Measurements from ENCODE around the gene COL17A1. TPM values are rescaled to one million over a fixed set of nuclear protein-coding genes. Genes with fewer than 3 reads are reported as not detected.

COL17A1 gene
- total and polyA plus RNA-seq, 2 of the 13 experiments (the other 11 are each of a cell fraction or from before 2014, with no cell fraction given) = 0.03 TPM; not detected in 1

- no peak overlapping the region for H3K4me3 ChIP-seq (replicated peaks in 1 of 3; ENCODE audit: insufficient read depth in 1 of 3, low read depth in 2 of 3, low read length in 3 of 3)
- ChIA-PET POLR2A (no interaction called here), CTCF (ENCODE audit: low intra/inter-chr PET ratio, low total read pairs) (no interaction called here)
- peaks cover 14% of the 10 kb centered on the region for H3K4me1 ChIP-seq (ENCODE audit: insufficient read depth, low read length)
- H3K27ac ChIP-seq (ENCODE audit: extremely low read length, insufficient read depth, low read length) = no peak overlapping the region
- no peak overlapping the region for H3K9ac ChIP-seq (ENCODE audit: insufficient read depth, low read depth, low read length)
- H3K27me3 ChIP-seq (ENCODE audit: control insufficient read depth in 1 of 2, insufficient read depth in 2 of 2, low read length in 2 of 2) = 0 out of 5 replicates have a peak, but pooled peaks cover 0 to 13% of the 10 kb centered on the region in 2 experiments
- no TSS peak for BruUV-seq (replicated peaks)
- no peaks in the 10 kb centered on the region for H3K79me2 ChIP-seq (ENCODE audit: insufficient read depth, low read length)
- H3K9me3 ChIP-seq (ENCODE audit: low read length) = no peaks in the 10 kb centered on the region
- no peak for TF ChIP-seq ZNF788 (CRISPR knock-in tag; IDR thresholded peaks at IDR 0.05; ENCODE audit: borderline replicate concordance)
- peak; percentile 89 for TF ChIP-seq ZNF629 (CRISPR knock-in tag; conservative IDR thresholded peaks at IDR 0.05)
- no peak for TF ChIP-seq TAF1 (CRISPR knock-in tag; IDR thresholded peaks at IDR 0.05)
- in situ Hi-C loops (cut with HindIII; ENCODE audit: extremely low pct_ligation_motif_present, low pct_unique_long_range_greater_than_20kb) = no loop called here
- ATAC-seq (no peak), DNase-seq (ENCODE audit: low spot score) (no peak), FAIRE-seq (no peak)
- H3K4me2 ChIP-seq (ENCODE audit: low read depth, low read length) = no peak overlapping the region
- H2AFZ ChIP-seq (ENCODE audit: low read length) = no peak overlapping the region
- WGBS (ENCODE audit: low lambda C conversion rate) = 42% methylated on average over 11 of the region's 14 CpGs
- intact Hi-C loops (cut with micrococcal nuclease; ENCODE audit: unreplicated experiment) = no loop called here
- H4K20me1 ChIP-seq (ENCODE audit: insufficient read depth, low read length) = no peaks in the 10 kb centered on the region
- H3K36me3 ChIP-seq (replicated peaks in 1 of 2; ENCODE audit: control insufficient read depth in 1 of 2, insufficient read depth in 2 of 2, low read length in 2 of 2) = no peaks in the 10 kb centered on the region
Measured at GRCh38 chr10:104056619-104057273, 28.9 kb downstream of the COL17A1 start.

GRCh38 chr10:104054430-104054829, 31.2 kb downstream of the COL17A1 start:
- H3K9ac ChIP-seq (ENCODE audit: insufficient read depth, low read depth, low read length) = no peak overlapping the region
- POLR2A ChIA-PET = no interaction called here
- no peak overlapping the region for H3K4me2 ChIP-seq (ENCODE audit: low read depth, low read length)
- 30% methylated on average over 7 of the region's 8 CpGs for WGBS (ENCODE audit: low lambda C conversion rate)
- no TSS peak for BruUV-seq (replicated peaks)
- no peak overlapping the region for H3K4me3 ChIP-seq (replicated peaks in 1 of 3; ENCODE audit: insufficient read depth in 1 of 3, low read depth in 2 of 3, low read length in 3 of 3)
- no peak for DNase-seq (ENCODE audit: low spot score)
- in situ Hi-C loops (cut with HindIII; ENCODE audit: extremely low pct_ligation_motif_present, low pct_unique_long_range_greater_than_20kb) = no loop called here
- H3K79me2 ChIP-seq (ENCODE audit: insufficient read depth, low read length) = no peaks in the 10 kb centered on the region
- intact Hi-C loops (cut with micrococcal nuclease; ENCODE audit: unreplicated experiment) = no loop called here
- H3K36me3 ChIP-seq (replicated peaks in 1 of 2; ENCODE audit: control insufficient read depth in 1 of 2, insufficient read depth in 2 of 2, low read length in 2 of 2) = no peaks in the 10 kb centered on the region
- H4K20me1 ChIP-seq (ENCODE audit: insufficient read depth, low read length) = no peaks in the 10 kb centered on the region
- H3K4me1 ChIP-seq (ENCODE audit: insufficient read depth, low read length) = peaks cover 25% of the 10 kb centered on the region
- CTCF ChIA-PET (ENCODE audit: low intra/inter-chr PET ratio, low total read pairs) = no interaction called here
- TF ChIP-seq CBX5 (CRISPR knock-in tag; IDR thresholded peaks at IDR 0.05; ENCODE audit: borderline replicate concordance) = no peak
- no peak for TF ChIP-seq ZNF512 (CRISPR knock-in tag; IDR thresholded peaks at IDR 0.05)
- TF ChIP-seq ZNF547 (CRISPR knock-in tag; IDR thresholded peaks at IDR 0.05) = no peak
- no peak for TF ChIP-seq SP2 (CRISPR knock-in tag; IDR thresholded peaks at IDR 0.05)
- TF ChIP-seq ZUFSP (CRISPR knock-in tag; IDR thresholded peaks at IDR 0.05; ENCODE audit: borderline replicate concordance) = no peak
- ATAC-seq = no peak
- peaks cover 2 to 22% of the 10 kb centered on the region in 2 experiments; a peak in 2 of 5 replicates for H3K27me3 ChIP-seq (ENCODE audit: control insufficient read depth in 1 of 2, insufficient read depth in 2 of 2, low read length in 2 of 2)
- no peak for FAIRE-seq
- H2AFZ ChIP-seq (ENCODE audit: low read length) = no peak overlapping the region
- no peak overlapping the region for H3K27ac ChIP-seq (ENCODE audit: extremely low read length, insufficient read depth, low read length)
- H3K9me3 ChIP-seq (ENCODE audit: low read length) = no peaks in the 10 kb centered on the region
